Lower leg skin (tissue), 3 donors: ENCODE measurements around the gene TOMM70.

Experiments used
- POLR2A ChIP-seq, 2 donors: fragments of 450-650 bp; IDR thresholded peaks; one replicate each; pipeline ENCODE4 v1.6.1; 2016 to 2017; ENCODE audit warnings: antibody characterized with exemption in 2 of 2, mild to moderate bottlenecking in 1 of 2, moderate library complexity in 1 of 2
- TF ChIP-seq, protein P1 (sequence below), 3 donors: fragments of 450-650 bp; IDR thresholded peaks; one replicate each; pipeline ENCODE4 v1.5.1; 2016; ENCODE audit warnings: antibody characterized with exemption in 3 of 3, mild to moderate bottlenecking in 3 of 3, moderate library complexity in 2 of 3

DNA sequence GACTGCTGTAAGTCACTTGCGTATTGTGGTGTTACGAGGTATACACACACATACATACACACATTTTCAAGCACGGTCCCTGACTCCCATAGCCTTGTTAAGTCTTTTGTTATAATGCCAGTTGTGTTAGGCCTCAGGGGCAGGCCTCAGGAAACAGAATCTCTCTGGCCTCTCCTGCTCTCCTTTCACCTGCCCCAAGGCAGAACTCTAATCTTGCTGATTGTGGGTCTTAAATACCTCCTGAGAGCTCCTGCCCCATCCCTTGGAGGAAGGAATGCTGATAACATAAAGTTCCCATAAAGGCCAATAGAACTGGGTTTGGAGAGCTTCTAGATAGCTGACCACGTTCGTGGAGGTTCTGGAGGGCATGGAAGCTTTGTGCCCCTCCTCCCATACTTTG is 70.2 kb downstream of the TOMM70 start:
- TF ChIP-seq, protein P1, sequence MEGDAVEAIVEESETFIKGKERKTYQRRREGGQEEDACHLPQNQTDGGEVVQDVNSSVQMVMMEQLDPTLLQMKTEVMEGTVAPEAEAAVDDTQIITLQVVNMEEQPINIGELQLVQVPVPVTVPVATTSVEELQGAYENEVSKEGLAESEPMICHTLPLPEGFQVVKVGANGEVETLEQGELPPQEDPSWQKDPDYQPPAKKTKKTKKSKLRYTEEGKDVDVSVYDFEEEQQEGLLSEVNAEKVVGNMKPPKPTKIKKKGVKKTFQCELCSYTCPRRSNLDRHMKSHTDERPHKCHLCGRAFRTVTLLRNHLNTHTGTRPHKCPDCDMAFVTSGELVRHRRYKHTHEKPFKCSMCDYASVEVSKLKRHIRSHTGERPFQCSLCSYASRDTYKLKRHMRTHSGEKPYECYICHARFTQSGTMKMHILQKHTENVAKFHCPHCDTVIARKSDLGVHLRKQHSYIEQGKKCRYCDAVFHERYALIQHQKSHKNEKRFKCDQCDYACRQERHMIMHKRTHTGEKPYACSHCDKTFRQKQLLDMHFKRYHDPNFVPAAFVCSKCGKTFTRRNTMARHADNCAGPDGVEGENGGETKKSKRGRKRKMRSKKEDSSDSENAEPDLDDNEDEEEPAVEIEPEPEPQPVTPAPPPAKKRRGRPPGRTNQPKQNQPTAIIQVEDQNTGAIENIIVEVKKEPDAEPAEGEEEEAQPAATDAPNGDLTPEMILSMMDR (IDR thresholded peaks at IDR 0.05) = no peak
- no peak for TF ChIP-seq POLR2A (IDR thresholded peaks at IDR 0.05)
